ENCODE measurements around the gene DDX50. TPM values are rescaled to one million over a fixed set of nuclear protein-coding genes. Genes with fewer than 3 reads are reported as not detected.

The DDX50 gene
- total RNA-seq, 1 donor from 2014 or later = 34.7 TPM

GRCh38 chr10:68869623-68870022 is 31.5 kb upstream of the DDX50 start:
- H3K4me3 ChIP-seq (ENCODE audit: low read depth, low read length) = no peak overlapping the region
- no peaks in the 10 kb centered on the region for H3K27me3 ChIP-seq (ENCODE audit: control insufficient read depth, insufficient read depth, low read length)
- no peak for DNase-seq (ENCODE audit: low read depth)
- no peak for TF ChIP-seq CTCF (IDR thresholded peaks at IDR 0.05; ENCODE audit: insufficient read depth, low read length, poor library complexity, severe bottlenecking)
- H3K36me3 ChIP-seq (ENCODE audit: control insufficient read depth, insufficient read depth, low read length) = no peaks in the 10 kb centered on the region

- no peaks in the 10 kb centered on the region for H3K36me3 ChIP-seq (ENCODE audit: control insufficient read depth, insufficient read depth, low read length)
Observed at GRCh38 chr10:68870061-68870460, 31.1 kb upstream of the DDX50 start.

GRCh38 chr10:68870545-68871104 is 30.5 kb upstream of the DDX50 start:
- TF ChIP-seq CTCF (IDR thresholded peaks at IDR 0.05; ENCODE audit: insufficient read depth, low read length, poor library complexity, severe bottlenecking) = no peak
- Histone ChIP-seq H3K4me3 (ENCODE audit: low read depth, low read length) (no peak overlapping the region), H3K36me3 (ENCODE audit: control insufficient read depth, insufficient read depth, low read length) (no peaks in the 10 kb centered on the region), H3K27me3 (ENCODE audit: control insufficient read depth, insufficient read depth, low read length) (no peaks in the 10 kb centered on the region)
- no peak for DNase-seq (ENCODE audit: low read depth)

More at GRCh38 chr10:68870061-68870460, 31.1 kb upstream of the DDX50 start:
- DNase-seq (ENCODE audit: low read depth) = no peak
- TF ChIP-seq CTCF (IDR thresholded peaks at IDR 0.05; ENCODE audit: insufficient read depth, low read length, poor library complexity, severe bottlenecking) = no peak
- no peaks in the 10 kb centered on the region for H3K27me3 ChIP-seq (ENCODE audit: control insufficient read depth, insufficient read depth, low read length)
- no peak overlapping the region for H3K4me3 ChIP-seq (ENCODE audit: low read depth, low read length)

- TF ChIP-seq CTCF (IDR thresholded peaks at IDR 0.05; ENCODE audit: insufficient read depth, low read length, poor library complexity, severe bottlenecking) = no peak
- DNase-seq (ENCODE audit: low read depth) = peak; percentile 38
- H3K27me3 ChIP-seq (ENCODE audit: control insufficient read depth, insufficient read depth, low read length) = no peaks in the 10 kb centered on the region
Observed at GRCh38 chr10:68871105-68871711, 29.9 kb upstream of the DDX50 start.

GRCh38 chr10:68871731-68872342 is 29.3 kb upstream of the DDX50 start:
- Histone ChIP-seq H3K36me3 (ENCODE audit: control insufficient read depth, insufficient read depth, low read length) (no peaks in the 10 kb centered on the region), H3K4me3 (ENCODE audit: low read depth, low read length) (no peak overlapping the region), H3K27me3 (ENCODE audit: control insufficient read depth, insufficient read depth, low read length) (no peaks in the 10 kb centered on the region)
- no peak for TF ChIP-seq CTCF (IDR thresholded peaks at IDR 0.05; ENCODE audit: insufficient read depth, low read length, poor library complexity, severe bottlenecking)
- peak; percentile 80 for DNase-seq (ENCODE audit: low read depth)

More at GRCh38 chr10:68871105-68871711, 29.9 kb upstream of the DDX50 start:
- Histone ChIP-seq H3K36me3 (ENCODE audit: control insufficient read depth, insufficient read depth, low read length) (no peaks in the 10 kb centered on the region), H3K4me3 (ENCODE audit: low read depth, low read length) (no peak overlapping the region)
